Natural killer cell (primary cell): Measurements from ENCODE around the gene KIF11. TPM values are rescaled to one million over a fixed set of nuclear protein-coding genes. Genes with fewer than 3 reads are reported as not detected.

Source experiments
- ATAC-seq, 3 donors: fragments of 150-1000 bp in 2 of 3; fragments of 200-7000 bp in 1 of 3; cut with Tn5 transposase; 1 replicate in 1 of 3; 2 replicates in 2 of 3; pipeline ENCODE4 v1.10.0; 2021; ENCODE audit warnings: mild to moderate bottlenecking in 2 of 3, moderate library complexity in 2 of 3
- DNase-seq, 2 donors: peaks; one replicate each; pipeline versions ENCODE4 v3.0.0 to v3.0.0-alpha.2; 2013 to 2021; ENCODE audit warnings: mixed read lengths in 1 of 2
- H3K27ac ChIP-seq: one replicate; pipeline ENCODE4 v1.5.1; 2013; ENCODE audit warnings: mild to moderate bottlenecking, low read length
- H3K27me3 ChIP-seq: one replicate; pipeline ENCODE4 v1.6.1; 2013; ENCODE audit warnings: low read length; ENCODE audit not compliant: control insufficient read depth, insufficient read depth
- H3K36me3 ChIP-seq: one replicate; pipeline ENCODE4 v1.6.1; 2013; ENCODE audit warnings: low read length; ENCODE audit not compliant: control insufficient read depth, insufficient read depth
- H3K4me1 ChIP-seq: one replicate; pipeline ENCODE4 v1.6.1; 2013; ENCODE audit warnings: low read length; ENCODE audit not compliant: control insufficient read depth, insufficient read depth
- H3K4me3 ChIP-seq: one replicate; pipeline ENCODE4 v1.5.1; 2013; ENCODE audit warnings: low read length
- H3K9me3 ChIP-seq: one replicate; pipeline ENCODE4 v1.6.1; 2013; ENCODE audit warnings: low read length; ENCODE audit not compliant: control insufficient read depth, insufficient read depth
- H3K27ac Mint-ChIP-seq, 2 donors: one replicate each; pipeline ENCODE4 v1.8.0; 2022; ENCODE audit warnings: mild to moderate bottlenecking in 2 of 2, mixed read lengths in 2 of 2, moderate library complexity in 1 of 2
- H3K27me3 Mint-ChIP-seq, 2 donors: one replicate each; pipeline ENCODE4 v1.8.0; 2022; ENCODE audit warnings: low read depth in 2 of 2, mixed read lengths in 2 of 2
- H3K36me3 Mint-ChIP-seq: one replicate; pipeline ENCODE4 v1.8.0; 2022; ENCODE audit warnings: mixed read lengths
- H3K4me1 Mint-ChIP-seq, 2 donors: one replicate each; pipeline ENCODE4 v1.8.0; 2022; ENCODE audit warnings: mixed read lengths in 2 of 2
- H3K4me3 Mint-ChIP-seq: one replicate; pipeline ENCODE4 v1.8.0; 2022; ENCODE audit warnings: mild to moderate bottlenecking, moderate library complexity, mixed read lengths
- H3K9me3 Mint-ChIP-seq, 2 donors: one replicate each; pipeline ENCODE4 v1.8.0; 2022; ENCODE audit warnings: mixed read lengths in 2 of 2
- CTCF ChIP-seq: fragments of 200-600 bp; IDR thresholded peaks from one replicate; pipeline ENCODE4 v1.8.0; 2022; ENCODE audit warnings: antibody characterized with exemption
- WGBS: methylation state at CpG from one replicate; pipeline ENCODE4 v1.1.7; 2013; ENCODE audit warnings: missing lambda C conversion rate; ENCODE audit not compliant: insufficient coverage; 5-methylcytosine and 5-hydroxymethylcytosine counted together
- intact Hi-C: fragments of 100-400 bp; cut with micrococcal nuclease; formaldehyde crosslinking; loops from one replicate; pipeline ENCODE4 v1.14.2; 2022
- total RNA-seq, 4 donors: library from RNA; stranded (reverse); fragments of 120-200 nt in 1 of 4; gene quantifications; one replicate each; pipeline versions ENCODE4 v1.2.3 to v1.2.4, GENCODE V29; 2013 to 2022

Gene KIF11
- total RNA-seq, 3 donors from 2014 or later (not counting 1 experiment from before 2014, with no cell fraction given), result 1.3 to 2.4 (median 1.9) TPM

- H3K4me1 Mint-ChIP-seq, result peaks cover 30 to 37% of the 10 kb centered on the region in 2 donors
- WGBS, result 9% methylated on average over 24 of the region's 30 CpGs
- Histone ChIP-seq H3K4me1 (peaks cover 30% of the 10 kb centered on the region), H3K27me3 (peaks cover 11% of the 10 kb centered on the region), H3K27ac (peak overlapping the region; percentile 63), H3K36me3 (peaks cover 7% of the 10 kb centered on the region), H3K4me3 (peak overlapping the region; percentile 71), H3K9me3 (no peaks in the 10 kb centered on the region)
- H3K4me3 Mint-ChIP-seq, result peak overlapping the region; percentile 92
- intact Hi-C loops, result loop anchor here (1.0 to 5.0 kb wide), 4 partner anchors 56 to 157 kb away; partner anchors contain the start of genes EXOC6, IDE and KIF11
- TF ChIP-seq CTCF, result no peak
- H3K9me3 Mint-ChIP-seq, result no peaks in the 10 kb centered on the region
- peak overlapping the region; percentile 82 to 92 for H3K27ac Mint-ChIP-seq
- DNase-seq, result no peak
- peaks cover 11 to 17% of the 10 kb centered on the region in 2 donors for H3K27me3 Mint-ChIP-seq
- ATAC-seq, result peak in 1 of 3 donors; percentile 4
- H3K36me3 Mint-ChIP-seq, result no peaks in the 10 kb centered on the region
Observed at GRCh38 chr10:92690915-92691590, 98.1 kb downstream of the KIF11 start.

GRCh38 chr10:92691591-92692079 is 98.7 kb downstream of the KIF11 start:
- peak overlapping the region; percentile 63 for H3K27ac ChIP-seq
- WGBS, result 4% methylated on average over 35 of the region's 35 CpGs
- DNase-seq, result peak; percentile 27 to 57
- peaks cover 30% of the 10 kb centered on the region for H3K4me1 ChIP-seq
- peak overlapping the region; percentile 71 for H3K4me3 ChIP-seq
- no peak for TF ChIP-seq CTCF
- H3K36me3 Mint-ChIP-seq, result no peaks in the 10 kb centered on the region
- peak overlapping the region; percentile 82 to 92 for H3K27ac Mint-ChIP-seq
- no peaks in the 10 kb centered on the region for H3K9me3 ChIP-seq
- H3K27me3 Mint-ChIP-seq, result peaks cover 14 to 17% of the 10 kb centered on the region in 2 donors
- H3K36me3 ChIP-seq, result peaks cover 7% of the 10 kb centered on the region
- H3K27me3 ChIP-seq, result peaks cover 13% of the 10 kb centered on the region
- intact Hi-C loops, result loop anchor here (2.0 to 5.0 kb wide), 3 partner anchors 55 to 119 kb away; partner anchors contain the start of genes IDE and KIF11
- peak overlapping the region; percentile 92 for H3K4me3 Mint-ChIP-seq
- no peaks in the 10 kb centered on the region for H3K9me3 Mint-ChIP-seq
- peaks cover 30 to 35% of the 10 kb centered on the region in 2 donors for H3K4me1 Mint-ChIP-seq
- ATAC-seq, result peak; percentile 24 to 49 (median 46)

GRCh38 chr10:92692080-92692671 is 99.2 kb downstream of the KIF11 start:
- Mint-ChIP-seq H3K27me3 (peaks cover 16 to 19% of the 10 kb centered on the region in 2 donors), H3K36me3 (no peaks in the 10 kb centered on the region), H3K4me1 (peaks cover 30 to 35% of the 10 kb centered on the region in 2 donors), H3K27ac (peak overlapping the region; percentile 82 to 92), H3K4me3 (peak overlapping the region; percentile 92), H3K9me3 (no peaks in the 10 kb centered on the region)
- Histone ChIP-seq H3K4me3 (peak overlapping the region; percentile 71), H3K4me1 (peaks cover 30% of the 10 kb centered on the region), H3K36me3 (peaks cover 7% of the 10 kb centered on the region), H3K9me3 (no peaks in the 10 kb centered on the region), H3K27me3 (peaks cover 13% of the 10 kb centered on the region), H3K27ac (peak overlapping the region; percentile 63)
- intact Hi-C loops, result loop anchor here (5.0 kb wide), 2 partner anchors 100 to 120 kb away; partner anchors contain the start of genes IDE and KIF11
- DNase-seq (peak in 1 of 2 donors; percentile 9), ATAC-seq (no peak)
- no peak for TF ChIP-seq CTCF
- 25% methylated on average over 34 of the region's 34 CpGs for WGBS
